Measurements from ENCODE around the gene MGLL.

- TF ChIP-seq CTCF (IDR thresholded peaks at IDR 0.05) (no peak), EZH2 (IDR thresholded peaks at IDR 0.05; ENCODE audit: borderline replicate concordance, insufficient read depth, low read depth, low read length, poor library complexity, severe bottlenecking) (no peak)
Observed at GRCh38 chr3:127765735-127766134, 56.6 kb downstream of the MGLL start.
